Right kidney (tissue), 9 donors: ENCODE data around the gene CDC7.
"Not testable (repeated sequence)": the region's sequence is repeated elsewhere in the genome, so short reads cannot be mapped to it uniquely, and the experiment has no call there.

Experiments used
- DNase-seq: peaks from one replicate; pipeline ENCODE4 v3.0.0-alpha.2; 2016
- long read RNA-seq, 8 donors: transcript quantifications; one replicate each; lab custom pipeline, GENCODE V29; 2026

CDC7 gene
- long read RNA-seq, donor 1, partial matches to known transcripts = 0 of 1 reads
- long read RNA-seq, donor 1, other reads (novel, unspliced or antisense) = 0 of 1 reads
- long read RNA-seq, donor 2, partial matches to known transcripts = 0 of 1 reads
- long read RNA-seq, donor 2, other reads (novel, unspliced or antisense) = 0 of 1 reads
- long read RNA-seq, donor 3, partial matches to known transcripts = 0 of 3 reads
- long read RNA-seq, donor 3, other reads (novel, unspliced or antisense) = 0 of 3 reads
- long read RNA-seq, donor 4, partial matches to known transcripts = 16 of 16 reads
- long read RNA-seq, donor 4, other reads (novel, unspliced or antisense) = 0 of 16 reads
- long read RNA-seq, donor 5, partial matches to known transcripts = 10 of 11 reads
- long read RNA-seq, donor 5, other reads (novel, unspliced or antisense) = 0 of 11 reads
- long read RNA-seq, donor 6, partial matches to known transcripts = 0 of 1 reads
- long read RNA-seq, donor 6, other reads (novel, unspliced or antisense) = 0 of 1 reads
- long read RNA-seq, donor 7, partial matches to known transcripts = 6 of 8 reads
- long read RNA-seq, donor 7, other reads (novel, unspliced or antisense) = 0 of 8 reads
- long read RNA-seq, donor 8, partial matches to known transcripts = 0 of 2 reads
- long read RNA-seq, donor 8, other reads (novel, unspliced or antisense) = 0 of 2 reads

DNA sequence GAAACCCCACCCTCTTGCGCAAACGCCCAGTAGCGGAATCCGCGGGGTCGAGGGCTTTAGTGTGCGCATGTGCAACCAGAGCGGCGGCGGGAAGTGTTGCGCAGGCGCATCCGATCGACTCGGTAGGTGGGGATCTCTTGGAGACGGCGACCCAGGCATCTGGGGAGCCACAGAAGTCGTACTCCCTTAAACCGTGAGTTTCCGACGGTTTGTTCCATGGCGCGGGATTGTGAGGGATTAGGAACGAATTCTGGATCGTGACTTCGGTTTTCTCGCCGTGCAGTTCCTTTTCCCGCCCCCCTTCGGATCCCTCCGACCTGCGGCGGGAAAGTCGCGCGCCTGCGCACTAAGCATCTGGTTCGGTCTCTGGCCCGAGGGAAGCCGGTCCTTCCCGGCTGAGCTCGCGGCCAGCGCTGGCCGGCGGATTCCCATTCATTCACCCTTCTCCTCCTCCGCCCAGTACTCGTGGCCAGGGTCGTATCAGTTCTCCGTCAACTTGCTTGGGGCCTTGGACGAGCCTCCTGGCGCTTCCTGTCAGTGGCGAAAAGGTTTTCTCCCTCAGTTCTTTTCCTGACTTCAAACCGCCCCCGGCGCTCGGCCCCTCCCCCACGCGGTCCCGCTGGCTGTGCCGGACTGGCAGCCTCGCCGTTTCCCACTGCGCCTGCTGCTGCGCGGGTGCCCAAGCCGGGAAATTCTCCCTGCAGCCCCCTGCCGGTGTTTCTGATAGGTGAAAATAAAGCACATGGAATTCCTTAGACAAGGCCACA, at the start of gene CDC7:
Gene CDC7 (plus strand): TSS at position 96 of the 767 bp plus-strand sequence. CDS start 866 bp downstream, outside the sequence.
- peak; percentile 100 for DNase-seq

DNA sequence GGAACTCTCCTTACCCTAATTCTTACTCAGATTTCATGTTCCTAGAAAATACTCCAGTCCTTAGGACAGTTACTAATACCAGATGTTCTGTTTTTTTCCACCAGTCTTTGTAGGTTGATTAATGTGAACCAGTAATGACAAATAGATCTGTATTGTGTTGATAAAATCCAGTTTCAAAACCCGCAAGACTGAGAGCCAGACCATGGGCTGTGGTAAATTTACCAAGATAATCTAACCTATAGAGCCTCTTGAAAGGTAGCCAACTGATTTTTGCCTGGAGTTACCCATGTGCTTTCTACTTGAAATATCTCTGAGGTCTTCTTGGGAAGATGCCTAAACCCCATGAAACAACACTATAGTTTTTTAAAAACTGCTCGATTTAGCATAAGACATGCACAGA, 46.5 kb upstream of the CDC7 start:
- DNase-seq = no peak

DNA sequence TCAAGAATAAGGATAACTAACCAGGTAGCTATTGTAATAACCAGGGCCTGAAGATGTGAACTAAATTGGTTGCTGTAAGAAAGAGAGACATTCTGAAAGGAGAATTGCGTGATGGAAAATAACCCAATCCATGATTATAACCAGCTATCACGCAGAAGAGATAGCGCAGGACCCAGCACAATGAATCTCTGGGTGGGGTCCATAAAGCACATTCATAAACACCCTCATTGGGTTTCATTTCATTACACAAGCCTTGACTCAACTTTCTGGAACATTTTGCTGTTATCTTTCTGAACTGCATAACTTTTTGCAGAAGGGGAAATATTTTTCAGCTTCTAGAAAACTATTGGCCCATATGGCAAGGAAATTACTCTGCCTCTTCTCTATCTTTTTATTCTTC, 45.3 kb upstream of the CDC7 start:
- DNase-seq = no peak

DNA sequence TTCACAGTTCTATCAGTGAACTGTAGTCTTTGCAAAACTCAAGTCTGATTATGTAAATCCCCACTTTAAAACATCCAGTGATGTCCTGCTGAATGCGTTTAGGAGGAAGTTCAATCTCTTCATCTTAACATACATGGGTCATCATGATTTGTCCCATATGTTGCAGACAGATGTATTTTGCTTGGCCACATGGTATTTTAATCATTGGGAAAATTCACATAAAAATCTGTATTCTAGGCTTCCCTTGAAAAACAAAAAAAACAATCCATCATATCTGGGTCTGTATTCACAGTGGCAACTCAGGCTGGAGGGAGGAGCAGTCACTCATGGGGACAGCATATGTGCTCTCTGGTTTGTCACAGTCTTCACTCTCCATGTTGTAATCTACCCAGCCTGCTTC, 44.8 kb upstream of the CDC7 start:
- DNase-seq = peak; percentile 11

DNA sequence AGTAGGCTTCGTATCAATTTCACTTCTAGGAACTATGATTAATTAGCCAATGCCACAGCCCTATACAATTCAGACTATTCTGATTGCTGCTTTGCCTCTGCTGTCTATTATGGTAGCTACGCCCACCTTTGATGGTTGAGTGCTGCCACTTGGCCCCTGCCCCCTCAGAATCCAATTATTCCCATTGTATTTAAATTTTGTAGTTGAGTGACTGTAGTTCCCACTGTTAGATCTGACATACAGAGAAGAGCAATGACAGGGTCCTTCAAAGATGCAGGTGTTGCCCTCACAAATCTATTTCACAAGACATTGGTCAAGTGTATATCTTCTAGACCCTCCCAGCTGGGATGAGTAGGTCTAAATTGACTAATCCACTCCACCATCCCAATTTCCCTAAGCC, 35.3 kb upstream of the CDC7 start:
- DNase-seq = not testable (repeated sequence)

DNA sequence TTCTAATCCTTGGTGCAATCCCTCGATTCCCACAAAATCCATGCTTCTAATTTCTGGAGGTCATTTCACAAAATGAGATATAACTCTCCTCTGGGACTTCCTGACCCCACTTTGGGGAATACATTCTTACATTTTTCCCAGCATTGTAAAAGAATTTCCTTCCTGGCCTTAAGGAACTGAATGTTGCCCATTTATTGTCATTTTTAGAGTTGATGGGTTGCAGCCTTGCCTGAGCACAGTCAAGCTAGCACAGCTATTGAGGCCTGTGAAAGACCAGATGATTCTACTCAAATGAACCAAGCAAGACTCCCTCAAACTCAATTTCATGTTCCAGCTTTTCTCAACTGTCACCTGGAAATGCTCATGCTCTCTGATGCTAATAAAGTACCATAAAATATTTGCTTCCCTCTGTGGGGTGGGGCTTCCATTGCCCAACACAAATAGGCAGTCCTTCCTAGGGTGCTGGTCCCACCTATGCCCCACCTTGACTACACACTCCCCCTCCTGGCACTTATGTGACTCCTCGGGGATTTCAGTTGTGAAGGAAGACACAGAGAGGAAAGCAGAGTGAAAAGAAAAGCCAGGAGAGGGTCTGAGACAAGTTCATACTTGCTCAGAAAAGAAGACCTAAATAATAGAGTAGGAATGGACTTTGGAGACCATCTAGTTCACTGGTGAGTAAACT, 24.0 kb upstream of the CDC7 start:
- DNase-seq = peak; percentile 31

DNA sequence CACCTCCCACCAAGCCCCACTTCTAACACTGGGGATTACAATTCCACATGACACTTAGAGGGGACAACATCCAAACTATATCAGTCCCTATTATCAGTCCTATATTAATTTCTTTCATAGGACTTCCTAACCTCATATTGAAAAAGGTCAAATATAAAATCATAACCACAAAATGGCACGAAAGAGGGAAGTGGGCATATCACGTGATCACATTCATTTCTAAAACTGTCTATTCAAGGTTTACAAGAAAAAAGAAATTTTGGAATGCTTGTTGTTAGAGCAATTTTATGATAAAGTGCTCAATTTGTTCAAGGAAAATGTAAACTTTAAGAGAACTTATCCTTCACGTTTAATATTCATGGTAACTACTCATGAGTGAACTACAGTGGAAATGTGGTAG, 13.2 kb upstream of the CDC7 start:
- no peak for DNase-seq

DNA sequence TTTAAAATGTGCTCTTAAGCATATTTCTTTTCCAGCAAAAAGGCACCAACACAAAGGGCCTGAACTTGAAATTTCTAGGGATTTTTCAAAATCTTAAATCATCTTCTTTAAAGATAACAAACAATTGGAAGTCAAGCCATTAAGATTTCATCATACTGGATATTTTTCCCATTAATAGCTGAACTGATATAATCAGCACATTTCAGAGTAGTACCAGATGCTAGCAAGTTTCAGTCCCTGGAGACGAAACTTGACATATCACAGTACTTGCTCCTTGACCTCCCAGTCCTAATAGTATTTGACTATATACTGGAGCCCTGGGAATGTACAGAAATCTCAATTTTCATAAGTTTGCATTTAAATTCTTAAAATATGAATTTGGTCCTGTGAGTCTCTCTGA, 10.2 kb upstream of the CDC7 start:
- no peak for DNase-seq

DNA sequence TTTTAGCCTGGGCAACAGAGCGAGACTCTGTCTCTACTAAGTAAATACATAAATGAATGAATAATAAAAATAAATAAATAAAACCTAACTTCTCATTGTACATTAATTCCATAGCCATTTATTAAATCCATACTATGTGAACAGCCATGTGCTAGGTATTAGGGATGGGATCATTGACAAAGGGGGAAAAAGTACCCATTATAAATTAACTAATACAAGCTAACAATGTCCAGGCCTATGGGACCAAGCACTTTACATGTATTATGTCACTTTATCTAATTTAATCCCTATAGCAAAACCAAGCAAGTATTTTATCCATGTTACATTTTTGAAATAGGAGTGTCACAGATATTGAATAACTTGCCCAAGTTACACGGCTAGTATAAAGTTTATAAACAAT, 2.6 kb upstream of the CDC7 start:
- DNase-seq = no peak

DNA sequence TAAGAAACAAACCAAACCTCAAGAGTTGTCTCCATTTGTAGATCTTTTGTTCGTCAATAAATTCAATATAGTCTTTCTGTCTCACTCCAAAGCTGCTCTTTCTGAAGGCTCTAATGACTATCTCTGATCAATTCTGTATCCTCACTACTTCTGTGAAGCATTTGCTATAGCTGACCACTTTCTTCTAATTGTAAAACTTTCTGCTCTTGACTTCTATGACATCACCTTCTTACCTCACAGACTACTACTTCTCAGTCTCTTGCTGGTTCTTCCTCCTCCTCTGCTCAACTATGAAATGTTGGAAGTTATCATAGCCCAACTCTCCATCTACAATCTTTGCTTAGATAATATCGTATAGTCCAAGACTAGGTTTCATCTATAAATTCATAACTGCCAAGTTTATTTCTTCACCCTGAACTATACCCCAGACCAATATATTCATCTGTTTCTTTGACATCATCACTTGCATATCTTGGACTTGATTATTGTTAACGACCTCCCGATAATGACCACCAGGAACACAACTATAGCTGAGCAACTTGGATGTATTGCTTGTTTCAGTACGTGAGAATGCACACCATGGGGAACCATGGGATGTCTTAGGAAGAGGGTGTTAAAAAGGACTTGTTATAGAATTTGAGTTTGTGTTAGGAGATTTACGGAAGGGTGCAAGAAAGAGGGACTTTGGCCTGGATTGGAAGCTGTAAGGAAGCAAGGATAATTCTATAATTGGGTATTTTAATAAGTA, 2.0 kb upstream of the CDC7 start:
- no peak for DNase-seq

DNA sequence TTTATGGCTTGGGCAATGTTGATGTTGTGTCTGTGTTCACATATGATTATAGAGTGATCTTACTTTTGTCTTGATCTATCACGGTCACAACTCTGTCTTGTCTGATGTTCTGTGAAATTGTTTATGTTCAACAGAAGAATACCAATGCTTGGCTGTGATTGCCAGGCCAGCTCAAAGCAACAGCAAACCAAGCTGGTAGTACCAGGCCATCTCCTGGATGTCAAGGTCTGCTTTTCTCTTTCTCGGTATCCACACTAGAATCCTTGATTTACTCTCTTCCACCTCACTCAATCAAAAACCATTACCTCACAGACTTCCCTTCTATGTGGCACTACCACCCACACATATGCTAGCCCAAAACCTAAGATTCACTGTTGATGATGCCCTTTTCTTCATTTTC, 1.3 kb upstream of the CDC7 start:
- DNase-seq = no peak

DNA sequence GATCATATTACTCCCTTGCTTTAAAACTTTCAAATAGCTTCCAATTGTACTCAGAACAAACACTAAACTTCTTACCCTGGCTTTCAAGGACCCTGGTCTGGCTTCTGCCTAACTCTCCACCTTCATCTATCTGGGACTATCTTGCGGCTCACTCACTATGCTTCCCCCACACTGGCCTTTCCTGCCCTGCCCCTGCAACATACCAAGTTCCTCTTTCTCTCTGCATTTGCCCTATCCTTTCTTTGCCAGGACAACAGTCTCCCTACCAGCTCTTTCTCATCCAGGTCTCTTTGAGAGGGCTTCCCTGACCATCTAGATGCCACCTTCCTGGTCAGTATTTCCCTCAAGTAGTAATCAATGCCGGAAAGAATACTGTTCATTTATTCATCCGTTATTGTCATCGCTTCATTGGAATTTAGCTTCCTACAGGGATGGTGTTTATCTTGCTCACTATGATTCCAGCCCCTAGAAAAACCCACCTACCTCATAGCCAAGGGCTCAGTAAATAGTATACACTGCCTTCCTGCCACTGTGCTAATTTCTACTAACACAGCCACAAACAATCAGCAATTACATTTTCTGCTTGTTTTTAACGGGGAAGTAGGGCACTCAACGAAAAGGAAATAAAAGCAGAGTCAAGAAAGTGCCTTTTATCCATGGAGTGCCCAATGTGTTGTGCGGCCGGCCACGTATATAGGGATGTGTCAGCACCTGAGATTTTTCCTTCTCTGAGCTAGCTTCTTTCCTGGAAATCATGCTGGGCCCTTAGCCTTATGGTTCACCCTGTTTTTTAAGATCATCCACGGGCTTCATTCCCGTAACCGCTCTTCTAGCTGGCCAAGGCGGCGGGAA, 521 bp upstream of the CDC7 start:
- DNase-seq = no peak

DNA sequence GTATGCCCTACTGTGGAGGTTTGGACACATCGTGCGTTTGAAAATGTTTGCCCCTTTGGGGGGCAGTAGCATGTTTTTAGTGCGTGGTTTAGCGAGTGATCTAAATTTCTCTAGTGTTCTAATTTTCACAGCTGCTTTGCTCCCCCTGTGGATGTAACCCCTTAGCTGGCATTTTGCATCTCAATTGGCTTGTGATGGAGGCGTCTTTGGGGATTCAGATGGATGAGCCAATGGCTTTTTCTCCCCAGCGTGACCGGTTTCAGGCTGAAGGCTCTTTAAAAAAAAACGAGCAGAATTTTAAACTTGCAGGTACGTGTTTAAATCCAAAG, 836 bp downstream of the CDC7 start:
- no peak for DNase-seq

DNA sequence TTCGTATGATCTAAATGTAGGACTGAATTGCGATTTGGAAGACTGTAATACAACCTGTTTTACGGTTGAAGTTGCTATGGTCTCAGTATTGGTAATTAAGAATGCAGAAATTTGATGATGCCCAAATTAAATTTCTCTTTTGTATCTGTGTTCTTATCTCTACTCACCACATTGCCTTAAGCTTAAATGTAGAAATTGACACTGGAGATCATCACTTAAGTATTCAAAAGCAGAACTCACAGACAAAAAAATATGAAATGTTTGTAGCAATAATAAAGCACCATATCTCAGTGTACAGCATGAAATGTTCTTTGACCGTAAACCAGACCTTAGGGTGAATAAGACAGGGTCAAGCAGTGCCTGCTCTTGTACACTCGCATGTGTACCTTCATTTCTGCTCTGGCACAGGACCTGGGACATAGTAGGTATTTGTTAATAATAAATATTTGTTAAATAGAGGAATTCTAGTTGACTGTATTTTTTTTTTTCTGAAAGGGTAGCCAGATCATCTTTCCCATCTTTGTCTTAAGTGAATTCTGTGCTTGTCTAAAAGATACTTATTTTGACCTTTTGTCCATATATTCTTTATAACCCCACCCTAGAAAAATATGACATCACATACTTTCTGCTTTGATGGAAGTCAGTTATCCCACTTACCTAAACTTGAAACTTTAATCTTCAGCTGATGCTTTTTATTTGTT, 1.5 kb downstream of the CDC7 start:
- no peak for DNase-seq

DNA sequence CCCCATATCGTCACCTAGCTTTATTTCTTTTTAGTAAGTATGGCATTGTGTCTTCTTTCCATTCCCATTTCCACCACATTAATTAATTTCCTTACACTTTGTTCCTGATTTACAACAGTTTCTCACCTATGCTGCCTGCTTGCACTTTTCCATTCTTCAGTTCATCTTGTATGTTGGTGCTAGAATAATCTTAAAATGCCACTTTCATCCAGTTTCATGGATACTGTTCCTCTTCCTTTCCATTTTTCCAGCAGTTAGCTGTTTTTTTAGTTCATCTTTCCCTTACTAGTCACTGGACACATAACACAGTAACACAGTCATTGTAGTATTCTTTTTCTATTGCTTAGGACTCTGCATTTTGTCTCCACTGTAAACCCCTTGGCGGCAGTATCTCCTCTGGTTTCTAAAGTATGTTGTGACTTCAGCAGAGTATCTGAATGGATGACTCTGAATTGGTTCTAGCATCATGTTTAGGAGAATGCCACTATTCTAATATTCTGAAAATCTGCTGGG, 2.1 kb downstream of the CDC7 start:
- no peak for DNase-seq

DNA sequence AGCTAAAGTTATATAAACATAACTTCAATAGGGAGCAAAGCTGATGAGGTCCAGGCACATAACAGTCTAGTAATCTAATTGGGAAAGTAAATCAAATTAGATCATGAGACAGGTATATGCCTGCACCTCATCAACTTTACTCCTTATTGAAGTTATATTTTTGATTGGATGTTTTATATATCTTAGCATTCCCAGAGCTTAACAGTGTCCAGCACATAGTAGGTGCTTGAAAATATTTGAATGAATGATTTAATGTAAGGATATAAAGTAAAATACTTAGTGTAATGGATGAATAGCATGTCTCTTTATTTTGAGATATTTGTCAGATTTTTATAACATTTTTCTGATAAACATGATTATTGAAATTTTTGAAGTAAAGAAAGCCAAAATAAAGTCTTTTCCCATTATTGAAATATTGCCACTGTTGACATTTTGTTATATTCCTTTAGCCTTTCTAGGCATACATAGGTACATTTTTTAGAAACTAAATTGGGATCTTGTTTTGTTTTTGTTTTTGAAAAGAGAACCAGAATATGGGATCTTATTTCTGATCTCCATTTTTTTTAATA, 2.8 kb downstream of the CDC7 start:
- DNase-seq = no peak

DNA sequence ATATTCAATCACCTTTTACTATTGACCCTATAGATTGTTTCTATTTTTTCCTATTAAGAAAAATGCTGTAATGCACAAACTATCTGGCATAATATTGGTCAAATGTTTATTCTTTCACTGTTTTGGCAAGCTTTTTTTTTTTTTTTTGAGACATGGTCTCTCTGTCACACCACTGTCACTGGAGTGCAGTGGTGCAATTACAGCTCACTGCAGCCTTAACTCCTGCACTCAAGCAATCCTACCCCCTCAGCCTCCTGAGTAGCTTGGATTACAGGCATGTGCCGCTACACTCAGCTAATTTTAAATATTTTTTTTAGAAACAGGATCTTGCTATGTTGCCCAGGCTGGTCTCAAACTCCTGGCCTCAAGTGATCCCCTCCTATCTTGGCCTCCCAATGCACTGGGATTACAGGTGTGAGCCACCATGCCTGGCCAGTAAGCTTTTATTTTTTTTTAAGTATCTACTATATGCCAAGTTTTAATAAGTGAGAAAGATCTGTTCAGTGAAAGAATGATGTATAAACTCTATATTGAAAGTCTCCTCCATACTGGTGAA, 3.4 kb downstream of the CDC7 start:
- no peak for DNase-seq

DNA sequence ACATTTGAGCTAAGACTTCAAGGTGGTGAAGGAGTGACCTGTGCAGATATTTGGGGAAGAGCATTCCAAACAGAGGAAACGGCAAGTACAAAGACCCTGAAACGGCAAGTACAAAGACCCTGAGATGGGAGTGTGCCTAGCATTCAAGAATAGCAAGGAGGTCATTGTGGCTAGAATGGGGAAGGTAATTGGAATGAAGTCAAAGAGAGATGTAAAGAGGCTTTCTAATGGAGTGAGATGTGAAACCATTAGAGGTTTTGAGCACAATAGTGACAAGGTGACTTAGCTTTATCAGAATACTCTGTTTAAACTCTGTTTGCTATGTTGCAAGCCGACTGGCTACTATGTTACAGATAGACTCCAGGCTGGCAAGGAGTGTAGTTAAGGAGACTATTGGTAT, 4.4 kb downstream of the CDC7 start:
- DNase-seq = no peak

DNA sequence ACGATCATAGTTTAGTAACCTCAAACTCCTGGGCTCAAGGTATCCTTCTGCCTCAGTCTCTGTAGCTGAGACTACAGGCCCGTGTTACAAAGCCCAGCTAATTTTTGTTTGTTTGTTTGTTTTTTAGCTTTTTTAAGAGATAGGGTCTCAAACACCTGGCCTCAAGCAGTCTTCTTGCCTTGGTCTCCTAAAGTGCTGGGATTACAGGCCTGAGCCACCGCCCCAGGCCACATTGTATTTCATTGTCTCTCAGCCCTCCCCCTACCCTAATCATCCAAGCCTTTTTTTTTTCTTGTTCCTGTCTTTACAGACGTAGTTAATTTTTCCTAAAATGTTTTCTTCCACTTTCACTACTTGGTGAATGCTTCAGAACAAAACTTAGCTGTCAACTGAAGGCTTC, 5.4 kb downstream of the CDC7 start:
- no peak for DNase-seq

DNA sequence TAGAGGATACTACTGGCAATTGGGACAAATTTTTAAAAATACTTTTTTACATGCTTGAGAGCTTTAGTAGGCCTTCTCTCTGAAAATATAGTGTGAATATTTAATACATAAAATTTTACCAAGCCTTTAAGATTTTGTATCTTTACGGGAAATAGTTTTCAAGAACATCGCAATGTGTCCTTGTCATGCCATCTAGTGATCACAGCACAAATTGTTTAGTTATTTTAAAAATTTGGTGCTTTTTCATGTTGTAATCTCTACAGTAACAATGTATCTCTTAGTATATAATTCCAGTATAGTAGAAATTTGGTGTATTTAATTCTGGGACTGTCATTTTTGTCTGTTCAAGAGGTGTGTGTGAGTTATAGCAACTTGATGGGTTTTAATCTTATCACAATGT, 6.7 kb downstream of the CDC7 start:
- DNase-seq = no peak
